H1 (cell line): ENCODE measurements around the gene ASTN2. TPM values are rescaled to one million over a fixed set of nuclear protein-coding genes. Genes with fewer than 3 reads are reported as not detected.

Source experiments
- CTCF ChIA-PET: fragments of 300-600 bp; sonication (Branson Sonifier 250); formaldehyde crosslinking; loops from one replicate; lab custom pipeline; 2021; ENCODE audit not compliant: partially characterized antibody; lab: Charles Lee
- POLR2A ChIA-PET: fragments of 300-600 bp; sonication (Branson Sonifier 250); formaldehyde crosslinking; loops from one replicate; lab custom pipeline; 2021; ENCODE audit warnings: inconsistent platforms; ENCODE audit not compliant: partially characterized antibody; lab: Charles Lee
- DNase-seq, 2 experiments: peaks; one replicate each; pipeline versions ENCODE4 v3.0.0 to v3.0.0-alpha.2; 2010 to 2022; ENCODE audit warnings: low spot score in 2 of 2, low read depth in 1 of 2, mixed read lengths in 1 of 2
- FAIRE-seq: peaks from 2 replicates; lab custom pipeline; 2011; peaks lifted over from hg19 to GRCh38; lab: Jason Lieb, UNC
- H2AFZ ChIP-seq: 2 replicates; pipeline ENCODE4 v1.8.1; 2012; ENCODE audit warnings: low read length, inconsistent platforms
- H2AK5ac ChIP-seq: 2 replicates; pipeline ENCODE4 v1.6.1; 2013; ENCODE audit warnings: low read depth, low read length
- H2BK120ac ChIP-seq: replicated peaks from 2 replicates; pipeline ENCODE3; 2013; ENCODE audit warnings: low read depth, low read length, inconsistent platforms
- H2BK12ac ChIP-seq: 2 replicates; pipeline ENCODE4 v1.6.1; 2013; ENCODE audit warnings: low read depth, low read length
- H2BK15ac ChIP-seq: 2 replicates; pipeline ENCODE4 v1.6.1; 2013; ENCODE audit warnings: low read length
- H2BK20ac ChIP-seq: 2 replicates; pipeline ENCODE4 v1.6.1; 2013; ENCODE audit warnings: low read length
- H2BK5ac ChIP-seq: 2 replicates; pipeline ENCODE4 v1.6.1; 2013; ENCODE audit warnings: low read depth, low read length
- H3K14ac ChIP-seq: 2 replicates; pipeline ENCODE4 v1.6.1; 2013; ENCODE audit warnings: inconsistent platforms; ENCODE audit not compliant: insufficient read length
- H3K18ac ChIP-seq: 2 replicates; pipeline ENCODE4 v1.6.1; 2013; ENCODE audit warnings: low read length; ENCODE audit errors: extremely low read depth
- H3K23ac ChIP-seq: 2 replicates; pipeline ENCODE4 v1.6.1; 2013; ENCODE audit warnings: inconsistent platforms; ENCODE audit not compliant: insufficient read length
- H3K23me2 ChIP-seq: 2 replicates; pipeline ENCODE4 v1.6.1; 2013; ENCODE audit warnings: low read depth, low read length
- H3K27ac ChIP-seq: 2 replicates; pipeline ENCODE4 v1.6.1; 2011; ENCODE audit warnings: low read depth, low read length, inconsistent platforms
- H3K27me3 ChIP-seq, 4 experiments: replicated peaks in 1 of 4; 1 replicate in 1 of 4; 2 replicates in 3 of 4; pipeline versions ENCODE4 v1.6.1 to v1.8.1; 2011 to 2013; ENCODE audit warnings: low read length in 3 of 4, mild to moderate bottlenecking in 3 of 4, inconsistent platforms in 2 of 4, mixed read lengths in 2 of 4, moderate library complexity in 1 of 4; ENCODE audit not compliant: control insufficient read depth in 3 of 4, insufficient read depth in 3 of 4; ENCODE audit errors: extremely low read depth in 1 of 4
- H3K36me3 ChIP-seq, 4 experiments: 2 replicates each; pipeline versions ENCODE4 v1.6.1 to v1.8.1; 2011 to 2013; ENCODE audit warnings: mild to moderate bottlenecking in 4 of 4, low read length in 3 of 4, moderate library complexity in 2 of 4, control low read depth in 1 of 4, inconsistent platforms in 1 of 4; ENCODE audit not compliant: insufficient read depth in 4 of 4, control insufficient read depth in 2 of 4
- H3K4ac ChIP-seq: replicated peaks from 2 replicates; pipeline ENCODE3; 2013; ENCODE audit warnings: low read length, low read depth, mixed read lengths, inconsistent platforms; ENCODE audit not compliant: insufficient read length
- H3K4me1 ChIP-seq, 4 experiments: replicated peaks in 1 of 4; 1 replicate in 1 of 4; 2 replicates in 3 of 4; pipeline versions ENCODE4 v1.6.1 to v1.8.1; 2011 to 2013; ENCODE audit warnings: low read length in 3 of 4, inconsistent platforms in 2 of 4, mixed read lengths in 1 of 4; ENCODE audit not compliant: insufficient read depth in 4 of 4, control insufficient read depth in 3 of 4
- H3K4me2 ChIP-seq, 2 experiments: 2 replicates each; pipeline versions ENCODE4 v1.6.1 to v1.8.1; 2011 to 2013; ENCODE audit warnings: low read depth in 2 of 2, low read length in 2 of 2, control low read depth in 1 of 2, inconsistent platforms in 1 of 2, mild to moderate bottlenecking in 1 of 2; ENCODE audit not compliant: insufficient read depth in 1 of 2
- H3K4me3 ChIP-seq, 4 experiments: fragments of 200-600, 300-600 bp in 1 of 4; sonication (generic), shearing (Covaris generic), sonication (Bioruptor Twin) in 1 of 4; 2 replicates each; pipeline versions ENCODE4 v1.5.1 to v1.8.1; 2011 to 2016; ENCODE audit warnings: low read length in 4 of 4, low read depth in 3 of 4, control low read depth in 2 of 4, inconsistent platforms in 2 of 4, mild to moderate bottlenecking in 2 of 4, mixed read lengths in 1 of 4, moderate library complexity in 1 of 4; ENCODE audit not compliant: insufficient read depth in 2 of 4; ENCODE audit errors: extremely low read depth in 1 of 4
- H3K56ac ChIP-seq: replicated peaks from 2 replicates; pipeline ENCODE3; 2013; ENCODE audit warnings: low read depth, mild to moderate bottlenecking, mixed read lengths, low read length, inconsistent platforms; ENCODE audit not compliant: insufficient read length
- H3K79me1 ChIP-seq: 2 replicates; pipeline ENCODE4 v1.6.1; 2013; ENCODE audit warnings: low read depth, low read length, control low read depth
- H3K79me2 ChIP-seq, 2 experiments: 2 replicates each; pipeline versions ENCODE4 v1.6.1 to v1.8.1; 2012 to 2013; ENCODE audit warnings: low read length in 2 of 2, mild to moderate bottlenecking in 2 of 2, inconsistent platforms in 1 of 2; ENCODE audit not compliant: insufficient read depth in 2 of 2, control insufficient read depth in 1 of 2
- H3K9ac ChIP-seq, 4 experiments: replicated peaks in 1 of 4; 1 replicate in 1 of 4; 2 replicates in 3 of 4; pipeline versions ENCODE4 v1.6.1 to v1.8.1; 2011 to 2013; ENCODE audit warnings: low read depth in 3 of 4, low read length in 3 of 4, control low read depth in 2 of 4, mild to moderate bottlenecking in 2 of 4, moderate library complexity in 2 of 4, inconsistent platforms in 1 of 4; ENCODE audit errors: extremely low read depth in 1 of 4
- H3K9me3 ChIP-seq, 2 experiments: 2 replicates each; pipeline versions ENCODE4 v1.6.1 to v1.8.1; 2012 to 2013; ENCODE audit warnings: mild to moderate bottlenecking in 2 of 2, moderate library complexity in 2 of 2, control low read depth in 1 of 2, inconsistent platforms in 1 of 2, low read depth in 1 of 2, low read length in 1 of 2, mixed read lengths in 1 of 2; ENCODE audit not compliant: insufficient read depth in 2 of 2
- H4K20me1 ChIP-seq, 2 experiments: replicated peaks in 1 of 2; 2 replicates each; pipeline versions ENCODE3 to v1.8.1; 2011 to 2013; ENCODE audit warnings: inconsistent platforms in 2 of 2, low read length in 2 of 2, mild to moderate bottlenecking in 1 of 2; ENCODE audit not compliant: insufficient read depth in 2 of 2, control insufficient read depth in 1 of 2
- H4K5ac ChIP-seq: 2 replicates; pipeline ENCODE4 v1.6.1; 2013; ENCODE audit warnings: low read length, low read depth, mixed read lengths, inconsistent platforms; ENCODE audit not compliant: insufficient read length
- H4K8ac ChIP-seq: 2 replicates; pipeline ENCODE4 v1.8.0; 2013; ENCODE audit warnings: mild to moderate bottlenecking, moderate library complexity, low read length, inconsistent platforms; ENCODE audit not compliant: insufficient read depth; ENCODE audit errors: extremely low read depth
- H4K91ac ChIP-seq: replicated peaks from 2 replicates; pipeline ENCODE3; 2013; ENCODE audit warnings: low read length, mixed read lengths, inconsistent platforms; ENCODE audit not compliant: insufficient read length
- ASH2L ChIP-seq: fragments of 200-600, 300-600 bp; sonication (generic); IDR thresholded peaks from one replicate; pipeline ENCODE4 v1.7.1; 2017; ENCODE audit warnings: low read length
- POLR2AphosphoS5 ChIP-seq: IDR thresholded peaks from 2 replicates; pipeline ENCODE4 v1.6.1; 2011; ENCODE audit warnings: low read depth, low read length
- SIX5 ChIP-seq: IDR thresholded peaks from 2 replicates; pipeline ENCODE4 v1.6.1; 2011; ENCODE audit warnings: mild to moderate bottlenecking, low read depth, low read length
- SRF ChIP-seq: IDR thresholded peaks from 2 replicates; pipeline ENCODE4 v1.6.1; 2011; ENCODE audit warnings: mild to moderate bottlenecking, low read depth, low read length, moderate library complexity
- WGBS, 2 experiments: shearing (Covaris generic) in 1 of 2; methylation state at CpG; one replicate each; pipeline versions ENCODE4 v1.1.6 to v1.1.7; 2013 to 2015; ENCODE audit warnings: low lambda C conversion rate in 2 of 2, mixed read lengths in 2 of 2, inconsistent platforms in 1 of 2, low coverage in 1 of 2, missing lambda C conversion rate in 1 of 2; ENCODE audit not compliant: insufficient replicate concordance in 2 of 2, insufficient coverage in 1 of 2, insufficient read length in 1 of 2; ENCODE audit errors: extremely low coverage in 1 of 2, missing lambda C conversion rate in 1 of 2; 5-methylcytosine and 5-hydroxymethylcytosine counted together
- polyA plus RNA-seq, 7 experiments: library from polyadenylated mRNA; depleted of rRNA in 3 of 7; stranded (reverse) in 5 of 7; unstranded in 2 of 7; fragments of >200 nt in 5 of 7; fragments of 200-250 nt in 2 of 7; gene quantifications; 1 replicate in 5 of 7; 2 replicates in 1 of 7; 4 replicates in 1 of 7; pipeline versions ENCODE4 v1.2.1 to v1.2.3, GENCODE V29; 2011 to 2013; ENCODE audit warnings: missing spikeins in 2 of 7, mixed read lengths in 2 of 7
- total RNA-seq: library from RNA; stranded (reverse); fragmentation: NEBNext Ultra II Directional; extraction: Animal tissue kit (Norgen Biotek cat#: 25700); gene quantifications from 2 replicates; pipeline ENCODE4 v1.2.1, GENCODE V29; 2021

ASTN2 gene
- total and polyA plus RNA-seq, 2 of the 8 experiments (the other 6 are each of a cell fraction or from before 2014, with no cell fraction given) = 8.2 to 13.7 TPM

GRCh38 chr9:117286245-117286644, 128.6 kb downstream of the ASTN2 start:
- H2AK5ac ChIP-seq = no peak overlapping the region
- H3K23ac ChIP-seq = no peak overlapping the region
- no peak overlapping the region for H3K56ac ChIP-seq
- H3K79me2 ChIP-seq = no peaks in the 10 kb centered on the region
- no peaks in the 10 kb centered on the region for H3K23me2 ChIP-seq
- H3K27me3 ChIP-seq = no peaks in the 10 kb centered on the region
- no peak overlapping the region for H3K9ac ChIP-seq
- H3K79me1 ChIP-seq = no peaks in the 10 kb centered on the region
- H3K9me3 ChIP-seq = no peaks in the 10 kb centered on the region
- H2BK20ac ChIP-seq = no peak overlapping the region
- H3K4me1 ChIP-seq = peaks cover 0 to 6% (median 1%) of the 10 kb centered on the region in 4 experiments; a peak in 3 of 7 replicates
- no peak overlapping the region for H4K5ac ChIP-seq
- H3K36me3 ChIP-seq = no peaks in the 10 kb centered on the region
- H3K14ac ChIP-seq = no peak overlapping the region
- POLR2A ChIA-PET = no interaction called here
- H3K4me3 ChIP-seq = no peak overlapping the region
- no peak overlapping the region for H2AFZ ChIP-seq
- H4K8ac ChIP-seq = no peak overlapping the region
- H2BK120ac ChIP-seq = no peak overlapping the region
- H2BK15ac ChIP-seq = no peak overlapping the region
- no peak for FAIRE-seq
- WGBS, 2 experiments = 76% methylated on average over 5 of the region's 5 CpGs; no CpG with 5 or more reads in 1 of the 2 experiments
- TF ChIP-seq POLR2AphosphoS5 (no peak), ASH2L (no peak), SIX5 (no peak), SRF (no peak)
- H4K20me1 ChIP-seq = peaks cover 0 to 3% of the 10 kb centered on the region in 2 experiments
- H2BK5ac ChIP-seq = no peak overlapping the region
- H3K4me2 ChIP-seq = no peak overlapping the region
- no peak overlapping the region for H2BK12ac ChIP-seq
- no peak overlapping the region for H3K4ac ChIP-seq
- H4K91ac ChIP-seq = no peak overlapping the region
- DNase-seq = no peak
- CTCF ChIA-PET = no interaction called here
- H3K18ac ChIP-seq = no peak overlapping the region
- H3K27ac ChIP-seq = no peak overlapping the region
